Hepatic stellate cell (primary cell): ENCODE results near the gene LAMA5.

Experiments used
- DNase-seq: peaks from one replicate; pipeline ENCODE4 v3.0.0; 2011; ENCODE audit warnings: low spot score

The LAMA5 gene

GRCh38 chr20:62367136-62367632 lies at the start of gene LAMA5:
Gene LAMA5 (minus strand): TSS chr20:62367312. CDS start chr20:62367245, 67 bp downstream.
- DNase-seq: peak; percentile 75

GRCh38 chr20:62415354-62416111 lies 48.4 kb upstream of the LAMA5 start:
- no peak for DNase-seq

GRCh38 chr20:62413896-62414481 lies 46.9 kb upstream of the LAMA5 start:
- DNase-seq: no peak

GRCh38 chr20:62413025-62413570 lies 46.0 kb upstream of the LAMA5 start:
- DNase-seq: no peak

GRCh38 chr20:62412194-62413024 lies 45.3 kb upstream of the LAMA5 start:
- no peak for DNase-seq

- no peak for DNase-seq
These were observed 44.5 kb upstream of the LAMA5 start for GRCh38 chr20:62411479-62412193.

GRCh38 chr20:62410746-62411478 lies 43.8 kb upstream of the LAMA5 start:
- DNase-seq: no peak

GRCh38 chr20:62409931-62410745 lies 43.0 kb upstream of the LAMA5 start:
- DNase-seq: peak; percentile 47

GRCh38 chr20:62409086-62409853 lies 42.2 kb upstream of the LAMA5 start:
- no peak for DNase-seq

GRCh38 chr20:62408640-62409039 lies 41.5 kb upstream of the LAMA5 start:
- no peak for DNase-seq

GRCh38 chr20:62408055-62408454 lies 40.9 kb upstream of the LAMA5 start:
- no peak for DNase-seq

GRCh38 chr20:62407221-62407992 lies 40.3 kb upstream of the LAMA5 start, which contains the start of gene CABLES2:
Gene CABLES2 (minus strand): TSS chr20:62407285. CDS start chr20:62407276, 9 bp downstream.
- DNase-seq: peak; percentile 99

GRCh38 chr20:62406635-62407176 lies 39.6 kb upstream of the LAMA5 start:
- no peak for DNase-seq

- DNase-seq: no peak
These were observed 38.9 kb upstream of the LAMA5 start for GRCh38 chr20:62405981-62406513.

- DNase-seq: peak; percentile 86
These were observed 38.2 kb upstream of the LAMA5 start for GRCh38 chr20:62405108-62405980.

GRCh38 chr20:62404761-62405107 lies 37.6 kb upstream of the LAMA5 start:
- no peak for DNase-seq

- no peak for DNase-seq
These were observed 37.1 kb upstream of the LAMA5 start for GRCh38 chr20:62404112-62404665.
